Stimulated activated CD4-positive, alpha-beta T cell treated with anti-CD3 and anti-CD28 coated beads, Interleukin-15, amount 100 ng/mL, for 24 hours (primary cell): ENCODE data around the gene CDR2L.
"Not testable (repeated sequence)": the region's sequence is repeated elsewhere in the genome, so short reads cannot be mapped to it uniquely, and the experiment has no call there.

Experiments
- DNase-seq: peaks from one replicate; pipeline ENCODE4 v3.0.0-alpha.2; 2020

Gene CDR2L

GRCh38 chr17:74960570-74961342 is 26.7 kb upstream of the CDR2L start:
- DNase-seq = peak; percentile 79

GRCh38 chr17:74961657-74962350 is 25.6 kb upstream of the CDR2L start:
- peak; percentile 92 for DNase-seq

- DNase-seq = no peak
Observed at GRCh38 chr17:74962622-74963394, 24.6 kb upstream of the CDR2L start.

- no peak for DNase-seq
Observed at GRCh38 chr17:74963656-74964055, 23.8 kb upstream of the CDR2L start.

GRCh38 chr17:74964246-74964761 is 23.1 kb upstream of the CDR2L start:
- no peak for DNase-seq

- DNase-seq = no peak
Observed at GRCh38 chr17:74964988-74965622, 22.3 kb upstream of the CDR2L start.

- DNase-seq = no peak
Observed at GRCh38 chr17:74968361-74968780, 19.1 kb upstream of the CDR2L start.

- DNase-seq = not testable (repeated sequence)
Observed at GRCh38 chr17:74969501-74969900, 17.9 kb upstream of the CDR2L start.

- no peak for DNase-seq
Observed at GRCh38 chr17:74970395-74970794, 17.0 kb upstream of the CDR2L start.

- DNase-seq = no peak
Observed at GRCh38 chr17:74971069-74971841, 16.2 kb upstream of the CDR2L start.

- no peak for DNase-seq
Observed at GRCh38 chr17:74971842-74972106, 15.7 kb upstream of the CDR2L start.

- peak; percentile 82 for DNase-seq
Observed at GRCh38 chr17:74972107-74972972, 15.1 kb upstream of the CDR2L start, which contains the start of gene HID1. Gene HID1 (minus strand): TSS chr17:74972759. CDS start chr17:74972656, 103 bp downstream.

- DNase-seq = no peak
Observed at GRCh38 chr17:74972973-74973328, 14.5 kb upstream of the CDR2L start.

GRCh38 chr17:74975943-74976342 is 11.5 kb upstream of the CDR2L start:
- no peak for DNase-seq

GRCh38 chr17:74977802-74978201 is 9.6 kb upstream of the CDR2L start:
- DNase-seq = no peak

- no peak for DNase-seq
Observed at GRCh38 chr17:74978240-74978639, 9.2 kb upstream of the CDR2L start.

GRCh38 chr17:74979408-74980146 is 7.9 kb upstream of the CDR2L start:
- no peak for DNase-seq

GRCh38 chr17:74981318-74981978 is 6.0 kb upstream of the CDR2L start:
- no peak for DNase-seq

GRCh38 chr17:74981979-74982662 is 5.3 kb upstream of the CDR2L start:
- peak; percentile 89 for DNase-seq
